ENCODE data around the gene PAQR9.
A peak's percentile ranks its signal among the peaks of the same experiment; 100 is the strongest.

Gene PAQR9, protein sequence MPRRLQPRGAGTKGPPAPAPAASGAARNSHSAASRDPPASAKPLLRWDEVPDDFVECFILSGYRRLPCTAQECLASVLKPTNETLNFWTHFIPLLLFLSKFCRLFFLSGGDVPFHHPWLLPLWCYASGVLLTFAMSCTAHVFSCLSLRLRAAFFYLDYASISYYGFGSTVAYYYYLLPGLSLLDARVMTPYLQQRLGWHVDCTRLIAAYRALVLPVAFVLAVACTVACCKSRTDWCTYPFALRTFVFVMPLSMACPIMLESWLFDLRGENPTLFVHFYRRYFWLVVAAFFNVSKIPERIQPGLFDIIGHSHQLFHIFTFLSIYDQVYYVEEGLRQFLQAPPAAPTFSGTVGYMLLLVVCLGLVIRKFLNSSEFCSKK

GRCh38 chr3:142963516-142964448, at the start of gene PAQR9:
PAQR9 (minus strand) TSS chr3:142963674; CDS start chr3:142963336, 338 bp downstream.
- peaks cover 54% of the 10 kb centered on the region for H3K27me3 ChIP-seq (ENCODE audit: control insufficient read depth, insufficient read depth, low read length)
- H3K4me3 ChIP-seq (ENCODE audit: low read depth, low read length), result peak within 1 kb of the TSS; percentile 85
- no peak within 1 kb of the TSS for H3K9ac ChIP-seq (ENCODE audit: low read depth, low read length)
- H3K4me1 ChIP-seq (ENCODE audit: control insufficient read depth, insufficient read depth, low read length), result peaks cover 2% of the 10 kb centered on the region
- peaks cover 5% of the 10 kb centered on the region for H3K36me3 ChIP-seq (ENCODE audit: control insufficient read depth, insufficient read depth, low read length)
- peaks cover 4% of the 10 kb centered on the region for H3K9me3 ChIP-seq (ENCODE audit: control insufficient read depth, insufficient read depth, low read length)

DNA sequence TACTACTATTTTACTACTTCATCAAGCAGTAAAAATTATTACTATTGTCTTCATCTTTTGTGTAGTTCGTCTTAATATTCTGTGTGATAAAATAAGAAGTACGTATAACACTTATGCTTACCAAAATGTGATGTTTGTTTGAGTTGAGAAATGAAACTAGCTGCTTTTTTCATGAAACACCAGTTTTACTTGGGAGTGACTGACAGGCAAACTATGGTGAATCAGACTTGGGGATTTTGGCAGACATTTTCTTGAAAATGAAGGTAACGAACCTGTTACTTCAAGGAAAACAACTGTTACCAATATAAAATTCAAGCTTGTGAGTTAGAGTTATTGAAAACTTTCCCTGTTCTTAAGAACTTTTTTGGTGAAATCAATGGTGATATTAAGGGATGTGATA, 48.2 kb upstream of the PAQR9 start:
- H3K4me1 ChIP-seq (ENCODE audit: control insufficient read depth, insufficient read depth, low read length), result no peaks in the 10 kb centered on the region
- no peaks in the 10 kb centered on the region for H3K9me3 ChIP-seq (ENCODE audit: control insufficient read depth, insufficient read depth, low read length)
- no peak overlapping the region for H3K4me3 ChIP-seq (ENCODE audit: low read depth, low read length)
- no peaks in the 10 kb centered on the region for H3K27me3 ChIP-seq (ENCODE audit: control insufficient read depth, insufficient read depth, low read length)
- H3K36me3 ChIP-seq (ENCODE audit: control insufficient read depth, insufficient read depth, low read length), result no peaks in the 10 kb centered on the region
- no peak overlapping the region for H3K9ac ChIP-seq (ENCODE audit: low read depth, low read length)

- Histone ChIP-seq H3K27me3 (ENCODE audit: control insufficient read depth, insufficient read depth, low read length) (no peaks in the 10 kb centered on the region), H3K9me3 (ENCODE audit: control insufficient read depth, insufficient read depth, low read length) (no peaks in the 10 kb centered on the region), H3K36me3 (ENCODE audit: control insufficient read depth, insufficient read depth, low read length) (no peaks in the 10 kb centered on the region), H3K4me1 (ENCODE audit: control insufficient read depth, insufficient read depth, low read length) (no peaks in the 10 kb centered on the region), H3K4me3 (ENCODE audit: low read depth, low read length) (no peak overlapping the region), H3K9ac (ENCODE audit: low read depth, low read length) (no peak overlapping the region)
These were observed 46.5 kb upstream of the PAQR9 start for GRCh38 chr3:143010024-143010423.

DNA sequence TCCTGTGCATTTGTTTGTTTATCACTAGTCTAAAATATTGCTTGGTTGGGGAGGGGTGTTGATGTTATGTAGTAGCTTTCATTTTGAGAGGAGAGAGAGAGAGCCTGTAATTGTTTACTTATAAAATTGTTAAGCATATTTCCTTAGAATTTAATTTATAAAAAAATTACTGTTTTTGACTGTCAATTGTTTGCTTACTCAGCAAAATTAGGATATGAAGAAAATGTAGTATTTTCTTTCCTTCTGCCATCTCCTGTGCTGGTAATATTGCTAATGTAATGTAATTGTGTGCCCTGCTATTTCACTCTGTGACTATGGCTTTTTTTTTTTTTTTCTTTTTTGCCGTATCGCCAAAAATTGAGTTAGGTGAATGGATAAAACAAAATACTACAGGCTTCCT, 41.3 kb upstream of the PAQR9 start:
- H3K9me3 ChIP-seq (ENCODE audit: control insufficient read depth, insufficient read depth, low read length), result no peaks in the 10 kb centered on the region
- H3K36me3 ChIP-seq (ENCODE audit: control insufficient read depth, insufficient read depth, low read length), result no peaks in the 10 kb centered on the region
- H3K4me1 ChIP-seq (ENCODE audit: control insufficient read depth, insufficient read depth, low read length), result peaks cover 2% of the 10 kb centered on the region
- no peak overlapping the region for H3K4me3 ChIP-seq (ENCODE audit: low read depth, low read length)
- no peak overlapping the region for H3K9ac ChIP-seq (ENCODE audit: low read depth, low read length)
- no peaks in the 10 kb centered on the region for H3K27me3 ChIP-seq (ENCODE audit: control insufficient read depth, insufficient read depth, low read length)

- H3K4me1 ChIP-seq (ENCODE audit: control insufficient read depth, insufficient read depth, low read length), result peaks cover 2% of the 10 kb centered on the region
- H3K9ac ChIP-seq (ENCODE audit: low read depth, low read length), result peak overlapping the region; percentile 92
- peak overlapping the region; percentile 69 for H3K4me3 ChIP-seq (ENCODE audit: low read depth, low read length)
These were observed 39.3 kb upstream of the PAQR9 start for GRCh38 chr3:143002727-143003126.

GRCh38 chr3:143002083-143002712, 38.7 kb upstream of the PAQR9 start:
- H3K9ac ChIP-seq (ENCODE audit: low read depth, low read length), result peak overlapping the region; percentile 92
- no peaks in the 10 kb centered on the region for H3K36me3 ChIP-seq (ENCODE audit: control insufficient read depth, insufficient read depth, low read length)
- H3K4me3 ChIP-seq (ENCODE audit: low read depth, low read length), result peak overlapping the region; percentile 69
- no peaks in the 10 kb centered on the region for H3K27me3 ChIP-seq (ENCODE audit: control insufficient read depth, insufficient read depth, low read length)
- no peaks in the 10 kb centered on the region for H3K9me3 ChIP-seq (ENCODE audit: control insufficient read depth, insufficient read depth, low read length)
- H3K4me1 ChIP-seq (ENCODE audit: control insufficient read depth, insufficient read depth, low read length), result peaks cover 2% of the 10 kb centered on the region

More at GRCh38 chr3:143002727-143003126, 39.3 kb upstream of the PAQR9 start:
- Histone ChIP-seq H3K9me3 (ENCODE audit: control insufficient read depth, insufficient read depth, low read length) (no peaks in the 10 kb centered on the region), H3K36me3 (ENCODE audit: control insufficient read depth, insufficient read depth, low read length) (no peaks in the 10 kb centered on the region), H3K27me3 (ENCODE audit: control insufficient read depth, insufficient read depth, low read length) (no peaks in the 10 kb centered on the region)

DNA sequence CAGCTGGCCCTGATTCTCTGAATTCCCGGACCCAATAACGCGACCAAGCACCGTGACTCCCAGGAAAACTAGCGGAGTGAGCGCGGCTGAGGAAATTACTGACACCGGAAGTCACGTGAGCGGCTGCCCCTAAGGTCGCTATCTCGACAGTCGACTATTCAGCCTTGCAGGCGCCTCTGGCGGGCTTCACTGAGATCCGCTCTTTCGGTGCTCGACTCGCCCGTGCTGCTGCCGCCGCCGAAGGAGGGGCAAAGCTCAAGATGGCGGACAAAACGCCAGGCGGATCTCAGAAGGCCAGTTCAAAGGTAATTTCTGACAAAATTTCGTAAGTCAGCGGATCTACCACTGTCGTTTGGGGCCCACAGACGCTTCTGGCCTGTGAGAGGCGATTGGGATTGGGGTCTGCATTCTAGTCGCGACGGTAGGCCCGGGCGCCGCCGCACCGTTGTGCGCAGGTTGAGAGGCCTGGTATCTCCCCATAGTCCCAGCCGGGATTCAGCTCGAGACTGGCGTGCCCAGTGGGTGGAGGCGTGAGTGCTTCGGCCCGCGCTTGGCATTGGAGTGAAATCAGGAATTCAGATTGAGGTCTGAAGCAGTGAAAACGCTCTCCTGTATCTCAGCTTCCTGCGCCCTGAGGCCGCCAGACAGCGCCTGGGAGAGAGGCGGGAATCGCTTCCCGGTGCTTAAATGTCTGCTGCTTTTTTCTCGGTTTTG, 38.1 kb upstream of the PAQR9 start, which contains the start of gene U2SURP:
U2SURP (plus strand) TSS at position 202 of the 714 bp plus-strand sequence; CDS start at position 261, 59 bp downstream.
- peak within 1 kb of the TSS; percentile 69 for H3K4me3 ChIP-seq (ENCODE audit: low read depth, low read length)
- no peaks in the 10 kb centered on the region for H3K9me3 ChIP-seq (ENCODE audit: control insufficient read depth, insufficient read depth, low read length)
- peaks cover 2% of the 10 kb centered on the region for H3K4me1 ChIP-seq (ENCODE audit: control insufficient read depth, insufficient read depth, low read length)
- peak within 1 kb of the TSS; percentile 92 for H3K9ac ChIP-seq (ENCODE audit: low read depth, low read length)
- H3K36me3 ChIP-seq (ENCODE audit: control insufficient read depth, insufficient read depth, low read length), result no peaks in the 10 kb centered on the region
- no peaks in the 10 kb centered on the region for H3K27me3 ChIP-seq (ENCODE audit: control insufficient read depth, insufficient read depth, low read length)

DNA sequence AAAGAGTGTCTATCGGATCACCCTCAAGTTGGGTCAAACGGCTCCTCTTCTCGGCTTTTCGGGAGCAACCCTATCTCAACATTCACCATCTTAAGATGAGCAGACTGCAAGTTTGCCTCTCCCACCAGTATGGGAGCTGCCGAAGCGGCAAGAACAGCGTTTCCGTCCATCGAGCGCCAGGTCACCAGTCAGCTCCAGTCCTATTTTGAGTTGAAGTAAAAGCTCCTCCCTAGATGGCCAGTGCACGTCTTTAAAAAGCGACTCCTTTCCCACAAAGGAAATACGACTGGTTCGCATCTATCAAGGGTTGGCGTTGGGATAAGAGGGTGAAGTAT, 37.5 kb upstream of the PAQR9 start:
- Histone ChIP-seq H3K27me3 (ENCODE audit: control insufficient read depth, insufficient read depth, low read length) (no peaks in the 10 kb centered on the region), H3K36me3 (ENCODE audit: control insufficient read depth, insufficient read depth, low read length) (no peaks in the 10 kb centered on the region), H3K4me1 (ENCODE audit: control insufficient read depth, insufficient read depth, low read length) (peaks cover 2% of the 10 kb centered on the region), H3K9me3 (ENCODE audit: control insufficient read depth, insufficient read depth, low read length) (no peaks in the 10 kb centered on the region), H3K4me3 (ENCODE audit: low read depth, low read length) (peak overlapping the region; percentile 69), H3K9ac (ENCODE audit: low read depth, low read length) (peak overlapping the region; percentile 74)

DNA sequence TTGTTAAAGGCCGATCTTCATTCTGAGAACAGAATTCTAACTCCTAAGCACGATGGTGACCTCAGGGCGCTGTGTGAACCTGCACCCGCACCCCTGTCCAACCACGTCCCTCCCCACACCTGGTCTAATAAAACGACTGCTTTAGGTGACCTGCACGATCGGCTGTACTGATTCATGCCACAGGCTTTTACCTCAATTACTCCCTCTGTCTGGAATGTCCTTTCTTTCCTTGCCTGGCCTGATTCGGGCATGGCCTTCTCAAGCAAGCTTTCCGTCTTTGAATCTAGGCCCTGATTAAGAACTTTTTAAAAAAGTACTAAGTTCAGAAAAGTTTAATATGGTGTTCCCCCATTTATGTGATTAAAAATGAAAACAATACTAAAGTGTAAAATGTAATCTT, 37.1 kb upstream of the PAQR9 start:
- Histone ChIP-seq H3K9me3 (ENCODE audit: control insufficient read depth, insufficient read depth, low read length) (no peaks in the 10 kb centered on the region), H3K4me1 (ENCODE audit: control insufficient read depth, insufficient read depth, low read length) (peaks cover 2% of the 10 kb centered on the region), H3K27me3 (ENCODE audit: control insufficient read depth, insufficient read depth, low read length) (no peaks in the 10 kb centered on the region), H3K36me3 (ENCODE audit: control insufficient read depth, insufficient read depth, low read length) (no peaks in the 10 kb centered on the region), H3K4me3 (ENCODE audit: low read depth, low read length) (peak overlapping the region; percentile 69), H3K9ac (ENCODE audit: low read depth, low read length) (peak overlapping the region; percentile 74)

GRCh38 chr3:142999881-143000280, 36.4 kb upstream of the PAQR9 start:
- H3K4me3 ChIP-seq (ENCODE audit: low read depth, low read length), result peak overlapping the region; percentile 69
- H3K4me1 ChIP-seq (ENCODE audit: control insufficient read depth, insufficient read depth, low read length), result peaks cover 2% of the 10 kb centered on the region
- no peak overlapping the region for H3K9ac ChIP-seq (ENCODE audit: low read depth, low read length)
- H3K27me3 ChIP-seq (ENCODE audit: control insufficient read depth, insufficient read depth, low read length), result no peaks in the 10 kb centered on the region
- no peaks in the 10 kb centered on the region for H3K36me3 ChIP-seq (ENCODE audit: control insufficient read depth, insufficient read depth, low read length)
- H3K9me3 ChIP-seq (ENCODE audit: control insufficient read depth, insufficient read depth, low read length), result no peaks in the 10 kb centered on the region

GRCh38 chr3:142998439-142998838, 35.0 kb upstream of the PAQR9 start:
- Histone ChIP-seq H3K9me3 (ENCODE audit: control insufficient read depth, insufficient read depth, low read length) (no peaks in the 10 kb centered on the region), H3K4me3 (ENCODE audit: low read depth, low read length) (no peak overlapping the region), H3K9ac (ENCODE audit: low read depth, low read length) (no peak overlapping the region), H3K4me1 (ENCODE audit: control insufficient read depth, insufficient read depth, low read length) (peaks cover 2% of the 10 kb centered on the region), H3K27me3 (ENCODE audit: control insufficient read depth, insufficient read depth, low read length) (no peaks in the 10 kb centered on the region), H3K36me3 (ENCODE audit: control insufficient read depth, insufficient read depth, low read length) (no peaks in the 10 kb centered on the region)
